RWPE2 (cell line): ENCODE data around the gene ESR1.
"Not testable (repeated sequence)": the region's sequence is repeated elsewhere in the genome, so short reads cannot be mapped to it uniquely, and the experiment has no call there.

ENCODE experiments used
- ATAC-seq: fragments of 200-7000 bp; cut with Tn5 transposase; 3 replicates; pipeline ENCODE4 v1.9.1; 2021; ENCODE audit warnings: low read depth
- DNase-seq: peaks from one replicate; pipeline ENCODE4 v3.0.0-alpha.2; 2020; ENCODE audit warnings: low spot score
- H3K27ac ChIP-seq: fragments of 450-650 bp; 2 replicates; pipeline ENCODE4 v1.5.1; 2017; ENCODE audit warnings: mild to moderate bottlenecking; ENCODE audit not compliant: poor library complexity, severe bottlenecking
- H3K27me3 ChIP-seq: fragments of 250-450 bp; sonication (Bioruptor Pico); 2 replicates; pipeline ENCODE4 v1.5.1; 2021; ENCODE audit warnings: mild to moderate bottlenecking, moderate library complexity; ENCODE audit not compliant: insufficient read depth, poor library complexity, severe bottlenecking
- H3K36me3 ChIP-seq: fragments of 250-450 bp; sonication (Bioruptor Pico); 2 replicates; pipeline ENCODE4 v1.5.1; 2020; ENCODE audit warnings: low read depth, mild to moderate bottlenecking, moderate library complexity
- H3K4me1 ChIP-seq: fragments of 250-450 bp; sonication (Bioruptor Pico); 2 replicates; pipeline ENCODE4 v1.5.1; 2021; ENCODE audit warnings: mild to moderate bottlenecking, moderate library complexity; ENCODE audit not compliant: insufficient read depth, poor library complexity, severe bottlenecking
- H3K4me3 ChIP-seq: fragments of 250-450 bp; sonication (Bioruptor Pico); 2 replicates; pipeline ENCODE4 v1.5.1; 2021; ENCODE audit warnings: mild to moderate bottlenecking, moderate library complexity; ENCODE audit not compliant: severe bottlenecking
- H3K9me3 ChIP-seq: fragments of 250-450 bp; sonication (Bioruptor Pico); 2 replicates; pipeline ENCODE4 v1.5.1; 2021; ENCODE audit warnings: mild to moderate bottlenecking, moderate library complexity; ENCODE audit not compliant: severe bottlenecking
- TF ChIP-seq, protein P1 (sequence below): fragments of 450-650 bp; IDR thresholded peaks from one replicate; pipeline ENCODE4 v1.5.1; 2017; ENCODE audit warnings: mild to moderate bottlenecking, moderate library complexity; ENCODE audit not compliant: poor library complexity, severe bottlenecking

Gene ESR1

GRCh38 chr6:151959086-151959485, 151.6 kb downstream of the ESR1 start:
- ATAC-seq (no peak), DNase-seq (no peak)
- H3K9me3 ChIP-seq: no peaks in the 10 kb centered on the region
- TF ChIP-seq, protein P1, sequence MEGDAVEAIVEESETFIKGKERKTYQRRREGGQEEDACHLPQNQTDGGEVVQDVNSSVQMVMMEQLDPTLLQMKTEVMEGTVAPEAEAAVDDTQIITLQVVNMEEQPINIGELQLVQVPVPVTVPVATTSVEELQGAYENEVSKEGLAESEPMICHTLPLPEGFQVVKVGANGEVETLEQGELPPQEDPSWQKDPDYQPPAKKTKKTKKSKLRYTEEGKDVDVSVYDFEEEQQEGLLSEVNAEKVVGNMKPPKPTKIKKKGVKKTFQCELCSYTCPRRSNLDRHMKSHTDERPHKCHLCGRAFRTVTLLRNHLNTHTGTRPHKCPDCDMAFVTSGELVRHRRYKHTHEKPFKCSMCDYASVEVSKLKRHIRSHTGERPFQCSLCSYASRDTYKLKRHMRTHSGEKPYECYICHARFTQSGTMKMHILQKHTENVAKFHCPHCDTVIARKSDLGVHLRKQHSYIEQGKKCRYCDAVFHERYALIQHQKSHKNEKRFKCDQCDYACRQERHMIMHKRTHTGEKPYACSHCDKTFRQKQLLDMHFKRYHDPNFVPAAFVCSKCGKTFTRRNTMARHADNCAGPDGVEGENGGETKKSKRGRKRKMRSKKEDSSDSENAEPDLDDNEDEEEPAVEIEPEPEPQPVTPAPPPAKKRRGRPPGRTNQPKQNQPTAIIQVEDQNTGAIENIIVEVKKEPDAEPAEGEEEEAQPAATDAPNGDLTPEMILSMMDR: no peak
- peaks cover 8% of the 10 kb centered on the region for H3K4me1 ChIP-seq
- H3K4me3 ChIP-seq: no peak overlapping the region
- no peaks in the 10 kb centered on the region for H3K27me3 ChIP-seq
- no peaks in the 10 kb centered on the region for H3K36me3 ChIP-seq
- H3K27ac ChIP-seq: peak overlapping the region; percentile 5

DNA sequence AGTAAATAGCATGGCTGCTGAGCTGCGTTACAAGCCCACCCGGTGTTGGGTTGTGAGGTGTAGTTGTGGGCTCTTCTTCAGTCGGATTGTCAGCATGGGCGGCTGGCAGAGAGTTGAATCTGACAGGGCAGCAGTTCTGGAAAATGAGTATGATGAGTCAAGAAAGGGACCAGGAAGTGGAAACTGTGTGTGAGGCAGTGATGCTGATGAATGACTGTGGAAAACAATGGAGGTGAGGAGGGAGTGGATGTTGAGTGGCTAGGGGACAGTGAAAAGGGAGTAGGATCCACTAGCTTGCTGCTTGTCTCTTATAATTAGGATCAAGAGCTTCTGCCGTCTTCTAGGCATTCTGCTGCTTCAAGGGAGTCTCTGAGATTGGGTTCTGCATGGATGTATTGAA, 154.3 kb downstream of the ESR1 start:
- Histone ChIP-seq H3K4me1 (peaks cover 8% of the 10 kb centered on the region), H3K36me3 (no peaks in the 10 kb centered on the region), H3K4me3 (no peak overlapping the region), H3K27me3 (no peaks in the 10 kb centered on the region), H3K9me3 (no peaks in the 10 kb centered on the region), H3K27ac (no peak overlapping the region)
- TF ChIP-seq, protein P1: no peak
- ATAC-seq: no peak
- DNase-seq: no peak

- Histone ChIP-seq H3K9me3 (no peaks in the 10 kb centered on the region), H3K27ac (no peak overlapping the region), H3K4me3 (no peak overlapping the region), H3K27me3 (no peaks in the 10 kb centered on the region), H3K36me3 (no peaks in the 10 kb centered on the region), H3K4me1 (peaks cover 8% of the 10 kb centered on the region)
- ATAC-seq (no peak), DNase-seq (no peak)
- TF ChIP-seq, protein P1: no peak
Observed at GRCh38 chr6:151962246-151962846, 154.9 kb downstream of the ESR1 start.

DNA sequence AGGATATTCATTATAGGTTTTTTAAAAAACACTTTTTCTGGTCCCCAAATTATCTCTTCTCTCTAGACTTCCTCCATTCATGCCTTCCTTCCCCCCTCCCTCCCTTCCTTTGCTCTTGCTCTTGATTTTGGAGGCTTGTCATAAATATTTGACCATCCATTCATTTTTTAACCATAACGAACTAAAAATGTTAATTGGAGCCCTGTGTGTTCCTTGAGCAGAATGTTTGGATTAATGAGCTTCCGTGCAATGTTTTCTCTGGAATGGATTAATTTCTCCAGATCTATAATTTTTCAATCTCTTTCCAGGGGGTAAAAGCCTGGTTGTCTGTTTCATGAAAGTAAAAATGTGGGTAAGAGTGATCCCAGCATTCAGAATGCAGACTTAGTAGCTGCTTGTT, 155.5 kb downstream of the ESR1 start:
- TF ChIP-seq, protein P1: no peak
- H3K4me3 ChIP-seq: no peak overlapping the region
- H3K27ac ChIP-seq: no peak overlapping the region
- no peaks in the 10 kb centered on the region for H3K9me3 ChIP-seq
- ATAC-seq: no peak
- no peak for DNase-seq
- H3K27me3 ChIP-seq: no peaks in the 10 kb centered on the region
- peaks cover 6% of the 10 kb centered on the region for H3K4me1 ChIP-seq
- no peaks in the 10 kb centered on the region for H3K36me3 ChIP-seq

DNA sequence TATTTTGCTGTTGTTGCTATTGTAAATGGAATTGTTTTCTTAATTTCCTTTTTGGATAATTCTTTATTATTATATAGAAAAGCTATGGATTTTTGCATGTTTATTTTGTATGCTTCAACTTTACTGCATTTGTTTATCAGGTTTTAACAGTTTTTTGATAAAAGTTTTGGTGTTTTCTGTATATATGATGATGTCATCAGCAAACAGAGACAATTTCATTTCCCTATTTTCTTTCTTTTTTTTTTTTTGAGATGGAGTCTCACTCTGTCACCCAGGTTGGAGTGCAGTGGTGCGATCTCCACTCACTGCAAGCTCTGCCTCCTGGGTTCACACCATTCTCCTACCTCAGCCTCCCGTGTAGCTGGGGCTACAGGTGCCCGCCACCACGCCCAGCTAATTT, 156.9 kb downstream of the ESR1 start:
- not testable (repeated sequence) for H3K27ac ChIP-seq, H3K36me3 ChIP-seq, DNase-seq, H3K27me3 ChIP-seq, ATAC-seq, H3K9me3 ChIP-seq, H3K4me1 ChIP-seq, H3K4me3 ChIP-seq
